Measurements from ENCODE around the gene SLC5A2.

SLC5A2 gene

DNA sequence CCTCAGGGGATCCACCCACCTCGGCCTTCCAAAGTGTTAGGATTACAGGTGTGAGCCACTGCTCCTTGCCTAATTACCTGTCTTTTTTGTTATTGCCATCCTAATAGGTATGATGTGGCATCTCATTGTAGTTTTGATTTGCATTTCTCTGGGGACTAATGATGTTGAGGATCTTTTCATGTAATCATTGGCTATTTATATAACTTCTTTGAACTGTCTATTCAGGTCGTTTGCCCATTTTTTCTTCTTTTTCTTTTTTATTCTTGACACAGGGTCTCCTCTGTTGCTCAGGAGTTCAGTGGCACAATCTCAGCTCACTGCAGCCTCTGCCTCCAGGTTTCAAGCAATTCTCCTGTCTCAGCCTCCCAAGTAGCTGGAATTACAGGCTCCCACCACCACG lies 12.3 kb upstream of the SLC5A2 start:
- DNase-seq (ENCODE audit: extremely low read depth, low read depth) = no peak
- TF ChIP-seq, protein P1, sequence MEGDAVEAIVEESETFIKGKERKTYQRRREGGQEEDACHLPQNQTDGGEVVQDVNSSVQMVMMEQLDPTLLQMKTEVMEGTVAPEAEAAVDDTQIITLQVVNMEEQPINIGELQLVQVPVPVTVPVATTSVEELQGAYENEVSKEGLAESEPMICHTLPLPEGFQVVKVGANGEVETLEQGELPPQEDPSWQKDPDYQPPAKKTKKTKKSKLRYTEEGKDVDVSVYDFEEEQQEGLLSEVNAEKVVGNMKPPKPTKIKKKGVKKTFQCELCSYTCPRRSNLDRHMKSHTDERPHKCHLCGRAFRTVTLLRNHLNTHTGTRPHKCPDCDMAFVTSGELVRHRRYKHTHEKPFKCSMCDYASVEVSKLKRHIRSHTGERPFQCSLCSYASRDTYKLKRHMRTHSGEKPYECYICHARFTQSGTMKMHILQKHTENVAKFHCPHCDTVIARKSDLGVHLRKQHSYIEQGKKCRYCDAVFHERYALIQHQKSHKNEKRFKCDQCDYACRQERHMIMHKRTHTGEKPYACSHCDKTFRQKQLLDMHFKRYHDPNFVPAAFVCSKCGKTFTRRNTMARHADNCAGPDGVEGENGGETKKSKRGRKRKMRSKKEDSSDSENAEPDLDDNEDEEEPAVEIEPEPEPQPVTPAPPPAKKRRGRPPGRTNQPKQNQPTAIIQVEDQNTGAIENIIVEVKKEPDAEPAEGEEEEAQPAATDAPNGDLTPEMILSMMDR (IDR thresholded peaks at IDR 0.05; ENCODE audit: low read depth, low read length) = no peak

- no peak for DNase-seq (ENCODE audit: extremely low read depth, low read depth)
- TF ChIP-seq, protein P1 (IDR thresholded peaks at IDR 0.05; ENCODE audit: low read depth, low read length) = no peak
These were observed 11.6 kb upstream of the SLC5A2 start for GRCh38 chr16:31471241-31471874.

- peak; percentile 72 for DNase-seq (ENCODE audit: extremely low read depth, low read depth)
- TF ChIP-seq, protein P1 (IDR thresholded peaks at IDR 0.05; ENCODE audit: low read depth, low read length) = no peak
These were observed 10.8 kb upstream of the SLC5A2 start, which contains the start of gene TGFB1I1 for GRCh38 chr16:31471875-31472708. Gene TGFB1I1, plus strand, starts transcription at chr16:31472152. Its CDS starts 37 bp downstream, at chr16:31472189.

DNA sequence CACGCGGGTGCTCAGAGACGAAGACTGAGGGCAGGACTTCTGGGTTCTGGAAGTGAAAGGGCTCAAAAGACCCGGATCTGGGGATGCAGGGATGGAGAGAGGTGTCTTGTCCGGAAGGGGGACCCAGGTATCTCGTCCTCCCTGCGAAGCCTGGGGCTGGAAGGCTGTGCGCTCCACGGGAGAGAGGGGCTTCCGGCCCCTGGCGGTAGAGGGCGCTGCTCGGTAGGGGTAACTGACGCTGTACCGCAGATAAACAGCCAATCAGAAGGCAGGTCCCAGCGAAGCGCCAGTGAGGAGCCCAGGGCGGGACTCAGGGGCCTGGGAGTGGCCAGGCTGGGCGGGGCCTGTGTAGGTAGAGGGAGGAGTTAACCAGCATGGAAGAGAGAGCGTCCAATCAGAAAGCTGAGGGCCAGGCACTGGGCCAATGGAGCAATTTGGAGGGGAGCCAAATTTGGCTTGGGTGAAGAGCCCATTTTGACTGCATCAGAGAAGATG lies 10.2 kb upstream of the SLC5A2 start:
- TF ChIP-seq, protein P1 (IDR thresholded peaks at IDR 0.05; ENCODE audit: low read depth, low read length) = peak; percentile 74
- DNase-seq (ENCODE audit: extremely low read depth, low read depth) = peak; percentile 83

DNA sequence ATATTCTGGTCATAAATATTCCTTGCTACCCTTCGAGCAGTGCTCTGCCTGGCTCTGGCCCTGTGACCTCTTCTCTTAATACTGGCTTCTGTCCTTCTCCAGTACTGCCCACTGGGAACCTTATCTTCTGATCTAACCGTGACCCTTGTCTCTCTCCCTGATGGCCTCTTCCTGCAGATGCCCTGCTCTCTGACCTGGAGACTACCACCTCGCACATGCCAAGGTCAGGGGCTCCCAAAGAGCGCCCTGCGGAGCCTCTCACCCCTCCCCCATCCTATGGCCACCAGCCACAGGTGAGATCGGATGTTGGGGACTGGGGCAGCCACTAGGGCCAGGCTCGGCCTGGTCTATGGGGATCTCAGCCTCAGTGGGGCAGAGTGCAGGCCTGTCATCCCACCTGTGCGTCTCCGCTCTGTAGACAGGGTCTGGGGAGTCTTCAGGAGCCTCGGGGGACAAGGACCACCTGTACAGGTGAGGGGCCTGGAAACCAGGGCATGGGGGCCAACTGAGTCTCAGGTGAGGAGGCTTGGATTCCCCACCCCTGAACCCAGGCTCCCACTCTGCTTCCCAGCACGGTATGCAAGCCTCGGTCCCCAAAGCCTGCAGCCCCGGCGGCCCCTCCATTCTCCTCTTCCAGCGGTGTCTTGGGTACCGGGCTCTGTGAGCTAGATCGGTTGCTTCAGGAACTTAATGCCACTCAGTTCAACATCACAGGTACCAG lies 9.5 kb upstream of the SLC5A2 start:
- TF ChIP-seq, protein P1 (IDR thresholded peaks at IDR 0.05; ENCODE audit: low read depth, low read length) = no peak
- DNase-seq (ENCODE audit: extremely low read depth, low read depth) = no peak

- TF ChIP-seq, protein P1 (IDR thresholded peaks at IDR 0.05; ENCODE audit: low read depth, low read length) = peak; percentile 3
- peak; percentile 49 for DNase-seq (ENCODE audit: extremely low read depth, low read depth)
These were observed 8.7 kb upstream of the SLC5A2 start for GRCh38 chr16:31474173-31474714.
